Measurements from ENCODE around the gene PIEZO2.
"Not testable (repeated sequence)": the region's sequence is repeated elsewhere in the genome, so short reads cannot be mapped to it uniquely, and the experiment has no call there.

Gene PIEZO2

DNA sequence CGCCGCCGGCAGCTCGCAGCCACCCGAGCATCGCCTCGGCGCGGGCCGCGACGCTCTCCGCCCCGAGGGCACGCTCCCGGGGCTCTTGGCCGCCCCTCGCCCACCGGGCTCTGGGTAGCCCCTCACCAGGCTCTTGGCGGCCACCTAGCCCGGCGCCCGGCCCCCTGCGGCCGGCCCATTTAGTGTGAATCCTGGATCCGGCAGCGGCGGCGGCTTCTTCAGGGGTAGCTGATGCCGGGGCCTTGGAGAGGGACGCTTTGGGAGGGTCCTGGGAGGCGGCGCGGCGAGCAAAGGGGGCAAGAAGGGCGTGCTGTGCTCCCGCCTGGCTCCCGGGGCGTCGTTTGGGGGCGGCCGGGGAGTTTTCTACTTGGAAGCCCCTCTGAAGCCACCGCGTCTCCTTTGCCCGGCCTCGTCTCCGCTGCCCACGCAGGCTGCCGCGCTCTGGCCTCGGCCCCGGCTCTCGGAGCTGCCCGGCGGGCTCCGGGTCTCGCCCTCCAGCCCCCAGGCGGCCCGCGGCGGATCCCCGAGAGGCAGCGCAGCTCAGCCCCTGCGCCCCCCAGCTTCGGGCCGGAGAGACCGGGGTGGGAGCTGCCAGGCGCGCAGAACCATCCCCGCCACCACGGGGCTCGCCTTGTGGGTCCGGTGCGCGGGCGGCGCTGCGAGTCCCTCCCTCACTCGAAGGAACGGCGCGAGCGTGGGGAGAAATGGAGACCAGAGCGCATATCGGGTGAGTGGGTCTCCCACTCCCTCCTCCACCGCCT is 509 bp downstream of the PIEZO2 start:
- DNase-seq (ENCODE audit: low spot score) = peak; percentile 31

DNA sequence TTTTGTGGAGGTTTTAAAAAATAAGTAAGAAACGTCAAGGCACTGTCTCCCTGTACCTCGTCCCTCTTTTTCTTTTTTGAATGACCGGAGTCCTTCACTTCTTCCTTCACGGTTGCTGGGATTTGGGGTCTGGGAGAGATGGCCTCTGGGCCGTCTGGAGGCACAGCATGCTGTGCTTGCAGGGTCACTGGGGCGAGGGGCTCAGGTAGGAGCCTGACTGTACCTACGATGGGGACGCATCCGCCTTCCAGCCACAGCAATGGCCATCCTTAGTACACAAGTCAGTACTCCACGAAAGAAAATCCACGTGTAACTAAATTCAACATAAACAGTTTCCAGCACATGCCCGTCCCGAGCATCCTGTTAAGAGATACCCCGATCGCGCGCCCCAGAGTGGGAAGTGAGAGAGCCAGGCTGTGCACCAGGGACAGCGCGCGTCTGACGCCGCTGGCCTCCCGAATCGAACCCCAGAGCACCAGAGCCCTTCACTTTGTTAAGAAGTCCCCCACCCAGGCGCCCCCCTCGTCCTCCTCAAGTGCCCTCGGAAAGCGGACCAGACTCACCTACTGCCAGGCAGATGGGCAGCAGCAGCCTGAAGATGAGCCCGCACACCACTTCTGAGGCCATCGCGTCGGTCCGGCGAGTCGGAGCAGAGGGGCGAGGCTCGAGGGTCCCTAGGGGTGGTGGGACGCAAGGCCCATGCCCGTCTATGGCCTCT is 1.2 kb downstream of the PIEZO2 start:
- DNase-seq (ENCODE audit: low spot score) = no peak

DNA sequence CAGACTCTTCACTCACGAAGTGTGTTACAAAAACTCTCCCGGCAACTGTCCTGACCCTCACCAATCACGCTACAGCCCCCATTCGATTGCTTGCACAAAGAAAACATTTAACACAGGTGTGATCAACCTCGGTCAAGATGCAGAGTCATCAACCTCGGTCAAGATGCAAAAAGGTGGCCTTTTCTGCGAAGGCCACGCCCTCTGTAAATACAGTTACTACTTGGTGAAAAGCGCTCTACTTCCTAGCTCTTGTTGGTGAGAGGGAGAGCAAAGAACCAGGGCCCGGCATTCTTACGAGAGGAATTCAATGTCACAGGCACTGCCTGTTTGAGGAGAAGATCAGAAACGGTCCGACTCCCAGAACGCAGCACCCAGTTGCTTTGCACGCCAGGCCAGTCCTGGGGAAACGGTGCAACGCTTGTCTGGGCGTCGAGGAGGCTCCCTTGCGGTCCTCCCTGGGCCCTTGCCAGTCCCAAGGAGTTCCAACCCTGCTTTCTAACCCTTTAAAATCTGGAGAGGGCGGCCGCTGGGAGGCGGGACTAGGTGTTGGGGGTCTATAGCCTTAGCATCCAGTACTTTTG is 1.9 kb downstream of the PIEZO2 start:
- no peak for DNase-seq (ENCODE audit: low spot score)

DNA sequence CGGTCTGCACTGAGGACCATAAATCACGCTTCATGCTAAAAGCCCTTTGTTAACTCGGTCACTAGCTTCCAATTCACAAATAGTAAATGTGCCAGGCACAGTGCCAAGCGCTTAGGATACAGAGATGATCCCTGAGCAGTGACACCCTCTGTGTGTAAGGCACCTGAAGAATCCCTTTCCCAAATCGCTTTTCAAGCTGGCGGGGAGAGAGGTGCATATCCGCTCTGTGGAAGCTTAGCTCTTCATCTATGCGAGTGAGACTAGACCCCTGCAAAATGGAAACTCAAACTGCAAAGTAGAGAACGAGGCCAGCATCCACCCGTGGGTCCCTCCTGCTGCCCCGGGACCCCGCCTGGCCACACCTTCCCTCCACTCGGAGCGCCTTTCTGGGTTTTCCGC is 2.4 kb downstream of the PIEZO2 start:
- DNase-seq (ENCODE audit: low spot score) = no peak

GRCh38 chr18:11146238-11146946 is 3.0 kb downstream of the PIEZO2 start:
- no peak for DNase-seq (ENCODE audit: low spot score)

DNA sequence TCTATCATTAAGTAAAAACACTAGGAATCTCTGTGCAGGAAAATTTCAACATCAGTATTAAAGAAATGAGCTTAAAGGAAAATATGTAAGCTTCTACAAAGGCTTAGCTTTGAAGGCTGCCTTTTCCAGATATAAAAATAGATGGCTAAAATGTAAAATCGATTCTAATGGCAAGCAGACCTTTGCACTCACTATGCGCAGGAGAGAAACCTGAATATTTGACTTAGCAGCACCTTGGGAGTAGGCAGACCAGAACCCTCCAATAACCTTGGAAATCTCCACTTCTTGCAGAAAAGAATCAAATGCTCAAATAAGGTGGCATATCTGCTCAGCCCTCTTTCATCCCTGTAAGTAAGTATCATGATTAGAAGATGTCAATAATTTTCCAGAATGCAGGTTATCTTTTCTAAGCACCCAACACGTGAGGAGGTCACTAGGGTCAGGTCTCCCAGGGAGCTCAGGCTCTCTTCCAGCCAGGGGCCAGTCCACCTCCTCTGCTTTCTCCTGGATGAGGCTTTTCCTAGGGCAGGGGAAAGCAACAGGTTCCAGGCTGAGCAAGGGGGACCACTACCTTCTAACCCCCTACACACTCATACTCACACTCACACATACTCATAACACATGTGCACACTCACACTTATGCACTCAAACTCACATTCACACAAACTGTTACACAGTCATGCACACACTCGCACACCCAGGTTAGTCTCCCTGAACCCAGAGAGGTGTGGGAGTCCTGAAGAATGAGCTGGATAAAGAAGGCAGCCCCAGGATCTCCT is 3.8 kb downstream of the PIEZO2 start:
- DNase-seq (ENCODE audit: low spot score) = no peak

DNA sequence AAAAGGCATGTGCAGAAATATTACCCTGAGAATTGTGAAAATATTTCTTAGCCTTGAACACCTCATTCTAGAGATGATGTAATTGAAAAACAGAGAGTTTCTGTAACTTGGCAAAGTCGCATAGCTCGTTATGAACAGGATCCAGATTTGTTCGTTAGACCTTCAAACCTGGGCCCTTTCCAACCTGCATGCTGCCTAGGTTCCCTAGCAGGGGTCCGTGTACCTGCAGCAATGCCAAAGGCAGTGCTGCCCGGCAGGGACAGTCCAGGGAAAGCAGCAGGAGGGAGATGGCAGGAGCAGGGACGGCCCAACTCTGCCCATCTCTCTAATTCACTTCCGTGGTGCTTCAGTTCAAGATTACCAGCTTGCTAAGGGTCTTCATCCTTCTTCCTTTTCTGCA is 12.0 kb downstream of the PIEZO2 start:
- DNase-seq (ENCODE audit: low spot score) = no peak

DNA sequence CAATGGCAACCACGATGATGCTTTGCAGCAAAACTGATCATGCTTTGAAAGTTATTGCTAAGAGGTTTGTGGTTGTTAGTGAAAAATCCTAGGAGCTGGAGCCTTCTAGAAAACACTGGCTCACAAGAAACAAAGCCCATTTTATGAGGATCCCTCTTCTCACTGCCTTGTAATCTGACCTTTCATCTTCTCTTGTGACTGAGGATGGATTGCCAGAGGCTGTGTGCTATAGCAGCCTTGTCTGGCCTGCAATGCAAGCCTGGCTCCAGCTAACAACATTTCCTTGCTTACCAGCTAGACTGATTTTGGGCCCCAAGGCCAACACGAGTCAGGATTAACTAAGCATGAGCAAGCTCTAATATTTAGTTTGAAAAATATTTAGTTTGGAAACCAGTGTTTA is 13.1 kb downstream of the PIEZO2 start:
- no peak for DNase-seq (ENCODE audit: low spot score)

DNA sequence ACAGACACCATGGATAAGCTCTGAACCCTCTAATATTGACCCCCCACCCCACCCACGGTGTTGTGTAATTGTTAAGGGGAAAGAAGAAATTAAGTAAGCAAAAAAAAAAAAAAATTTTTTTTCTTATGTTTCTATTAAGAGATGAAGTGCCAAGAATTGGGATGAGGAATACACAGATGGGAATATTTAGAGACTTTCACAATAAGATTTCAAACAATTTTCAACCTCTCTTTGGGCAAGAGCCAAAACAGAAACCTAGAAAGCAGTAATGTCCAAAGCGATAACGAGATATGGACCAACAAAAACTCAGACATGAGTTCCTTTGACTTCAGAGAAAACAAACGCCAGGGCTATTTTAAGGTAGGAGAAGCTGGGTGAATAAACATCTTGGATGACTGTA is 14.4 kb downstream of the PIEZO2 start:
- no peak for DNase-seq (ENCODE audit: low spot score)

GRCh38 chr18:11129059-11129458 is 20.3 kb downstream of the PIEZO2 start:
- DNase-seq (ENCODE audit: low spot score) = not testable (repeated sequence)

- DNase-seq (ENCODE audit: low spot score) = no peak
Observed at GRCh38 chr18:11125492-11126315, 23.7 kb downstream of the PIEZO2 start.

GRCh38 chr18:11124054-11124453 is 25.3 kb downstream of the PIEZO2 start:
- DNase-seq (ENCODE audit: low spot score) = no peak

DNA sequence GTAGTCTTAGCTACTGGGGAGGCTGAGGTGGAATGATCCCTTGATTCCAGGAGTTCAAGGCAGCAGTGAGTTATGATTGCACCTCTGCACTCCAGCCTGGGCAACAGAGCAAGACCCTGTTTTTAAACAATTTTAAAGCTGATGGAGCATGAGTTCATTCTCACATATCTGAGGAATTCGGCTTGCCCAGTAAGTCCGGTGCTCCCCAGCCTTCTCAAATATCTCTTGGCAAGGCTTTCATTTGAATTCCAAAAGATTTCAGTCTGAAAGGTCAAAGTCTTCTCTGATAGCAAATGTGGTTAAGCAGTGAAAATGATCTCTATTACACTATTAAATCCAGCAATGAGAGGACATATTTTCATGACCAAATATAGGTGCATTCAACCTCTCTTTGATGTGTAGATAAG is 27.9 kb downstream of the PIEZO2 start:
- no peak for DNase-seq (ENCODE audit: low spot score)

GRCh38 chr18:11119959-11120587 is 29.3 kb downstream of the PIEZO2 start:
- peak; percentile 50 for DNase-seq (ENCODE audit: low spot score)

GRCh38 chr18:11119550-11119949 is 29.8 kb downstream of the PIEZO2 start:
- peak; percentile 27 for DNase-seq (ENCODE audit: low spot score)

DNA sequence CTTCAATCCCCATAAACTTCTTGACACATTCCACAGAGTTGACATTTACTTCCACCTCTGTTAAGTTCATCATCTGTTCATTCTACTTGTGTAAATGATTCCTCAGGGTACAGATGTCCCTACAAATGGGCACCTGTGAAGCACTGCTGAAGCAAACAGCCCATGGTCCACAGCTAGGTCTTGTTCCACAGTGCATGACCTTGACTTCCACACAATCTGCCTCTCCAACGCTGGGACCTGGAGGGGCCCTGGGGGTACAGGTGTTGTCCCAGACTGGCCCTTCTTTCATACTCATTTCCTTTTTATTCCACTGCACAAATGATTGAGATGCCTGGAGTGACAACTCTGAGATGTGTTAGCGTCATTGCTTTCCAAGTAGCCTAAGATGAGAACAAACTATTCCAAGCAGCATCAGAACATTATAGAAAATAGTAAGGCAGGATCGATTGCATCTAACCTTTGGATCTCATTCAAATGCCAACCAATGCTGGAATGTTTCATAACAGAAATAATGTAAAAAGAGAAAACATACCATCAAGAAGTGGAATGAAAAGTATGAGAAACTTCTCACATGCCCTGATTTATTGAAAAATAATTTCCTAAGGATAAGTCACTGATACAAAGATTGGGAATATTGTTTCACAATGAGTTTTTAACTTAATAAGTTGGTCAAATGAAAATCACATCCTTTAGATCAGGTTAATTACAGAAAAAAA is 31.2 kb downstream of the PIEZO2 start:
- DNase-seq (ENCODE audit: low spot score) = no peak

- no peak for DNase-seq (ENCODE audit: low spot score)
Observed at GRCh38 chr18:11115276-11115675, 34.1 kb downstream of the PIEZO2 start.

DNA sequence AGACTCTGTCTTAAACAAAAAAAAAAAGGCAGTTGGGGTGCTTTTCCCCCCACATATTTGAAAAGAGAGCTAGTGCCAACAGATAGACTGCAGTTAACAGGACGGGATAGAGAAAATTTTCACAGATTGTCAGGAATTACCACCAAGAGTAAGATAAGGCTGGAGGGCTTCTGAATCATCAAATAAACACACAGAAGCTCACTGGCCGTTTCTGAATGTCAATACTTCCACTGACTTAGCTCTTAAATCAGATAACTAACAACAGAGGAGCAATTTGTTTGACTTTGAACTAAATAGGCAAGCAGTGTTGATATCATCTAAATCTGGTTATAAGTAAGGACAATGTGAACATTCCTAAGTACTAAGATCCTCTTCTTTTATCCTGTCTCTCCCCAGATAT is 34.7 kb downstream of the PIEZO2 start:
- no peak for DNase-seq (ENCODE audit: low spot score)

DNA sequence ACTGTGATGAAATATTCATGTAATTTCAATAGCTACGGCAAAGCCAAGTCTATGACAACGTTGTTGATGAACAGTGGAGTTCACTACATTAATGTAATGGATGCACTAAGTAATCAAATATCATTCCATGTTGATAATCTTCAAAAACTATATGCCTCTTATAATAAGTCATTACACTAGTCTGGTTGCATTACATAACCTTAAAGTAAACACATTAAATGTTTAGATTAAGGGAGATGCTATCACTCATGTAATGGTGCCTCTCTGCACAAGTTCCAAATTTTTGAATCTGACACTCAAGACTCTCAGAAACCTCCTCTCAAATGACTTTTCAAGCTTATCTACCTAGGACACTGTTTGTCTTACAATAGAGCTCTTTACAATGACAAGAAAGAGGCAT is 35.4 kb downstream of the PIEZO2 start:
- DNase-seq (ENCODE audit: low spot score) = no peak

DNA sequence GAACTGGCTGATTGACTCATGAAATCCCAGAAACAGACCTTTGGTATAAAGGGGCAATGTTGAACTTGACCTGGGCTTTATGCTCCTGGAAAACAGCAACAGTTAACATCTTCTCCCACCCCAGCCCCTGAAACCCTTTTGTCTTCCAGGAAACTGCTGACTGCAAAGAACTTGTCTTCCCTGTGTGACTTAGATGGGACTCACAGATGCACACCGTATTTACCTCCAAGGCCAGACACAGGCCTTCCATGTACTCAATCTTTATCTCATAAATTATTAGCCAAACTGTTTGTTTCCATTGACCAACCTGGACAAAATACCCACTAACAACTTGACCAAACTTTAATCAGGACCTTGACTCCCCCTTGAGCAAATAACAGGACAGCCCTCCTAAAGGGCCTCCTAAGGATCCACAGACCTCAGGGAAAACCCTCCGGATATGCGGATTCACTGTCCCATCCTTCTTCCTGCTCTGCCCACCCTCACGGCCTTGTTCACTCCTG is 36.3 kb downstream of the PIEZO2 start:
- DNase-seq (ENCODE audit: low spot score) = no peak
